Mucosa of stomach (tissue), 1 donor: ENCODE measurements around the gene FOXRED1.
"Not testable (repeated sequence)": the region's sequence is repeated elsewhere in the genome, so short reads cannot be mapped to it uniquely, and the experiment has no call there.

Experiments
- H3K27me3 ChIP-seq: one replicate; pipeline ENCODE4 v1.7.0; 2013; ENCODE audit warnings: mild to moderate bottlenecking, low read length; ENCODE audit not compliant: control insufficient read depth, insufficient read depth
- H3K36me3 ChIP-seq: one replicate; pipeline ENCODE4 v1.7.0; 2013; ENCODE audit warnings: low read length; ENCODE audit not compliant: control insufficient read depth, insufficient read depth
- H3K4me1 ChIP-seq: one replicate; pipeline ENCODE4 v1.7.0; 2013; ENCODE audit warnings: mild to moderate bottlenecking, low read length; ENCODE audit not compliant: control insufficient read depth, insufficient read depth
- H3K4me3 ChIP-seq: one replicate; pipeline ENCODE4 v1.7.0; 2013; ENCODE audit warnings: low read length
- H3K9ac ChIP-seq: one replicate; pipeline ENCODE4 v1.7.0; 2013; ENCODE audit warnings: mild to moderate bottlenecking, low read length, moderate library complexity
- H3K9me3 ChIP-seq: one replicate; pipeline ENCODE4 v1.7.0; 2013; ENCODE audit warnings: mild to moderate bottlenecking, low read length, moderate library complexity; ENCODE audit not compliant: control insufficient read depth
- donor health status: Pancreatic carcinoma.

The FOXRED1 gene

DNA sequence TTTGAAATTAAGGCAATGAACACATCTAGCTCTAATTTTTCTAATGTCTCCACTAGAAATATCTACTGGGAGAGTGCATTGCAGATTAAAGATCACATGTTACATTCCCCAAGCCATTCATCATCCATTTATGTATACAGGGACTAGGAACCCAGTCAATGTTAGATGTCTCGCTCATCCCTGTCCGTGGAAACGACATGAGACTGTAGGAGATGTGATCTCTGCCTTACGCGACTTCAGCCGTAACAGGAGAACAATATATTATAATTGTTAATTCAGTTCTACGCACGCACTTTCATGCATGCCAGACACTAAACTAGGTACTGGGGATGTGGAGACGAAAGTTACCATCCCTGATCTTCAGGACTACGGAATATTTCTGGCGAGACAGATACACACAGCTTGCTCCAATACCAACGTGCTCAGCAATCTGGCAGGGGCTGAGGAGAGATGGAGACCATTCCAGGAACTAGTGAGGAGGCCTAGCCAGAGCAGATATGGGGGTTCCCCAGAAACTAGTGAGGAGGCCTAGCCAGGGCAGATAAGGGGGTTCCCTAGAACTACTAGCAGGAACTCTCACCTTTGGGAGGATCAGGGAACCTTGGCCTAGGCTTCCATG, 35.6 kb downstream of the FOXRED1 start:
- Histone ChIP-seq H3K27me3 (no peaks in the 10 kb centered on the region), H3K36me3 (no peaks in the 10 kb centered on the region), H3K4me1 (peaks cover 5% of the 10 kb centered on the region), H3K9ac (peak overlapping the region; percentile 90), H3K4me3 (peak overlapping the region; percentile 12), H3K9me3 (no peaks in the 10 kb centered on the region)

DNA sequence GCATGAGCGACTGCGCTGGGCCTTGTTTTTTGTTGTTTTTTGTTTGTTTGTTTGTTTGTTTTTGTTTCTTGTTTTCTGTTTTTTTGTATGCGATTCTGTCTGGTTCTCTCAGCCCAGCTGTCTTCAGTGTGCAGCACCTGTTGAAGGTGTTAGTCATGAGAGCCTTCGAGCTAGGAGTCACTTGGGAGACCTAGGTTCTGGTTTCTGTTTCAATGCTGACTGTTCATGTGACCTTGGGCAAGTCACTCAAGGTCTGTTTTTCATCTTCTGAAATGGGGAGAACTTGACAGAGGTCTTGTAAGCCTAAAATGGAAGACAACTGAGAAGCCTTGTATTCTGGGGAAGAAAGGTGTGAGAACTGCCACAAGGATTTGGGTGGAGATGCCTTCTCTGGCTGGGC, 36.7 kb downstream of the FOXRED1 start:
- Histone ChIP-seq H3K9me3 (no peaks in the 10 kb centered on the region), H3K9ac (no peak overlapping the region)

DNA sequence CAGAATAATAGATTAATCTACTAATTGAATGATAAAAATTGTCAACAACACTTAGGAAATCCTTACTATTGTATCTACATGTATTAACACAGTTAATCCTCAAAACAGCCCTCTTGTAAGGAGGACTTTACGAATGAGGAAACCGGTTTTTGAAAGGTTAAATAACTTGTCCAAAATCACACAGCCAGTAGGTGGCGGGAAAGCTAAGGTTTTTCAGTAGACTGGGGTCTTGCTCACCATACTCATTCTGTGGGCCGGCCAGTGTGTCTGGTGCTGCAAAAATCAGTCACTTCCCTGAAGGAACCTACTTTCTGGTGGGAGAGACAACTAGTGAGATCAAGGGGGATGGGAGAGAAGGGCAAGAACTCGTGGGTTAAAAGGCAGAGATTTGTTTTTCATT, 38.8 kb downstream of the FOXRED1 start:
- Histone ChIP-seq H3K27me3 (no peaks in the 10 kb centered on the region), H3K4me3 (no peak overlapping the region), H3K4me1 (peaks cover 15% of the 10 kb centered on the region), H3K36me3 (no peaks in the 10 kb centered on the region), H3K9me3 (no peaks in the 10 kb centered on the region), H3K9ac (no peak overlapping the region)

More for the DNA sequence above, 36.7 kb downstream of the FOXRED1 start:
- H3K27me3 ChIP-seq, result no peaks in the 10 kb centered on the region
- no peak overlapping the region for H3K4me3 ChIP-seq
- no peaks in the 10 kb centered on the region for H3K36me3 ChIP-seq
- peaks cover 11% of the 10 kb centered on the region for H3K4me1 ChIP-seq

DNA sequence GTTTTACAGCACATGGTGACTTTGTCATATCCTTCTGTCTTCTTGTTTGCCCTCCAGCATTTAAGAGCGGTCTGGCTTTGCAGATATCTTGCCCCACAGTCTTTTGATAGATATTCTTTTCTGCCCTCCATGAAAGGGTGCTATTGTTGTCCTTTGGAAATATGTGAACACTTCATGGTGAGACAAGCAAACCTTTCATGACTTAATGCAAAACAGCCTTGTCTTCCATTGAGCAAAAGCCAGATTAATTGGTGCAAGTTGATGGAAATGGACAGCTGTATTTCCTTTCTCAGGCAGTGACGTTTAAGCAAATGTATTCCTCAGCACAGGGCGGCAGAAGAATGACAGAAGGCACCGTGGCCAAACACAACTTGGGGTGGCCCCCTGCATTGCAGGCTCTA, 39.3 kb downstream of the FOXRED1 start:
- peaks cover 21% of the 10 kb centered on the region for H3K4me1 ChIP-seq
- no peaks in the 10 kb centered on the region for H3K27me3 ChIP-seq
- no peak overlapping the region for H3K9ac ChIP-seq
- H3K4me3 ChIP-seq, result no peak overlapping the region
- H3K36me3 ChIP-seq, result no peaks in the 10 kb centered on the region
- H3K9me3 ChIP-seq, result no peaks in the 10 kb centered on the region

DNA sequence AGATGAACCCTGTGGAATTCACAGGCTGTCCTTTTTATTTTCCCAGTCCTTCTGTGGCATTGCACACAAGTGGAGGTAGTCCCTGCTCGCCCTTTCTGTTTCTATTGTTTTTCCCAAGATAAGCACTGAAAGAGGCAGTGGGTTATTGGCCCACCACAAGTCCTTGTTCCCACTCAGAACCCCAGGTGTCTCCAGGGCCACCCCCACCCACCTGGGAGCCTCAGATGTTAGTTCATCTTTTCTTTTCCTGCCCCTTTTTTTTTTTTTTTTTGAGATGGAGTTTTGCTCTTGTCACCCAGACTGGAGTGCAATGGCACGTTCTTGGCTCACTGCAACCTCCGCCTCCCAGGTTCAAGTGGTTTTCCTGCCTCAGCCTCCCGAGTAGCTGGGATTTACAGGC, 39.8 kb downstream of the FOXRED1 start:
- not testable (repeated sequence) for H3K27me3 ChIP-seq, H3K9me3 ChIP-seq, H3K4me3 ChIP-seq, H3K36me3 ChIP-seq, H3K9ac ChIP-seq
- peaks cover 24% of the 10 kb centered on the region for H3K4me1 ChIP-seq

DNA sequence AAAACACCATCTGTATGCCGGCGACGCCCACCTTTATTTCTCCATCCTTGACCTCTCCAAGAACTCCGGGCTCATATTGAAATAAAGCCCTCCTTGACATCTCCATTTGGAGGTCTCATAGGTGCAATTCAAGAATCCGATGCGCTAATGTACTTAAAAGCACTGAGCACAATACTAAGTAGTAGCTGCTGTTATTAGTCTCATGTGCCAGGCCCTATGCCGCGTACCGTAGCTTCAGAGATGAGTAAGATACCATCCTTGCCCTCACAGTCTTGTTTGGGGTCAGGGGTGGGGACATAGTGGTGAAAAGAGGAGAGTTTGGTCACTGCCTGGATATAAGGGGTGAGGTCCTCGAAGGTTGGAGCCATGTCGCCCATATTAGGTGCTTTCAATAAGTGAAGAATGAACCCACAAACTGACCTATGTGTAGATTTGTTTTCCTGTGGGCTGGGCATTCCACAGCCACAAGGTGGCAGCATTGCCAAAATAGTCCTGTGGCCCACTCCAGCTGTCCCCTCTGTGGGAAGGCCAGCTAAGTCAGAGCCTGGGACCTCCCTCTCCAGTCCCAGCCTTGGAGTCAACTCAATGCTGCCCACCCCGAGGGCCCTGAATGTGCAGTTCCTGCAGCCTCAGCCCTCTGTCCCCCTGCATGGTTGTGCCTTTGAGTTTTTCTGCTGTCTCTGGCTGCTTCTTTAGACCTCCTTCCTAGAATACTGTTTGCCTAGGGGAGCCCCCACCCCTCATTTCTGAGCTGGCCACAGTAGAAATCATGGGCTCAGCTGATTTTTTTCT, 41.4 kb downstream of the FOXRED1 start:
- H3K4me1 ChIP-seq, result peaks cover 19% of the 10 kb centered on the region
- H3K9me3 ChIP-seq, result no peaks in the 10 kb centered on the region
- H3K9ac ChIP-seq, result no peak overlapping the region
- no peaks in the 10 kb centered on the region for H3K36me3 ChIP-seq
- H3K4me3 ChIP-seq, result no peak overlapping the region
- H3K27me3 ChIP-seq, result no peaks in the 10 kb centered on the region

DNA sequence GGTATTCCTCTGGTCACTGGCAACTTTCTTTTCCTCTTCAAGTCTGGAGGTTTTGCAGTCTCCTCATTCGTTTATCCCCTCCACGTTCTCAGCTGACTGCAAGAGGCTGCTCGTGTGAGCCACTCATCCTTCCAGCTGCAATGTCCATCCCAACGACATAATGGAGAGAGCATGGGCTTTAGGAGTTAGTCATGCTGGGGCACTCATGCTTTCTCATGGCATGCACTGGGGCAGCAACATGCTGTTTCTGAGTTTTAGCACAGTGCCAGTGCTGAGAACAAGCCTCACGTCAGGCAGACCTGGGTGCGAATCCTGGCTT, 42.0 kb downstream of the FOXRED1 start:
- no peak overlapping the region for H3K9ac ChIP-seq
- no peaks in the 10 kb centered on the region for H3K36me3 ChIP-seq
- no peaks in the 10 kb centered on the region for H3K9me3 ChIP-seq
- H3K4me3 ChIP-seq, result no peak overlapping the region
- H3K27me3 ChIP-seq, result no peaks in the 10 kb centered on the region
- peaks cover 19% of the 10 kb centered on the region for H3K4me1 ChIP-seq

DNA sequence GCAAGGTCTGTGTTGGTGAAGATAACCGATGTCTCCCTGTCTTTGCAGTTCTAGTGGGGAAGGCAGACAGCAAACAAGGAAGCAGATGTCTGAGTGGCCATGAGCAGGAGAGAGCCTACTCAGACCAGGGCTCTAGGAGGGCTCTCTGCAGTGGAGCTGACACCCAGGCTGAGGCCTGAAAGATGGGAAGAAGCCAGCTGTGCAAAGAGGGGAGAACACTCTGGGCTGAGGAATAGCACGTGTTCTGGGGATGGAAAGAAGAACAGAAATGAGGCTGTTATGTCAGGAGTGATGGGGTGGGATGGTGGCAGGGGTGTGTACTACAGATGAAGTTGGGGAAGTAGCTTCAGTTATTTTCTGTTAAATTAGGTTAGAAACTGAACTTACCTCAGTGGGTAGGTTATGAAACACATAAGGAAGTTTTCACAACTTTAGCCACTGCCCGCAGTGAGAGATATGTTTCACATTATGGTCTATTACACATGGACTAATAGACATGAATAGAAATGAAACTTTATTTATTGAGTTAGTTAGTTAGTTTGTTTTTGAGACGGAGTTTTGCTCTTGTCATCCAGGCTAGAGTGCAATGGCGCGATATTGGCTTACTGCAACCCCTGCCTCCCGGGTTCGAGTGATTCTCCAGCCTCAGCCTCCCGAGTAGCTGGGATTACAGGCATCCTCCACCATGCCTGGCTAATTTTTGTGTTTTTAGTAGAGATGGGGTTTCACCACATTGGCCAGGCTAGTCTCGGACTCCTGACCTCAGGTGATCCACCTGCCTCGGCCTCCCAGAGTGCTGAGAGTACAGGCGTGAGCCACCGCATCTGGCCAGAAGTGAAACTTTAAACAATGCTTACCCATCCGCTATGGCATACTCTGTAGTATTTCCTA, 42.7 kb downstream of the FOXRED1 start:
- no peaks in the 10 kb centered on the region for H3K36me3 ChIP-seq
- H3K4me1 ChIP-seq, result peaks cover 19% of the 10 kb centered on the region
- no peak overlapping the region for H3K4me3 ChIP-seq
- H3K27me3 ChIP-seq, result no peaks in the 10 kb centered on the region
- H3K9ac ChIP-seq, result no peak overlapping the region
- no peaks in the 10 kb centered on the region for H3K9me3 ChIP-seq

DNA sequence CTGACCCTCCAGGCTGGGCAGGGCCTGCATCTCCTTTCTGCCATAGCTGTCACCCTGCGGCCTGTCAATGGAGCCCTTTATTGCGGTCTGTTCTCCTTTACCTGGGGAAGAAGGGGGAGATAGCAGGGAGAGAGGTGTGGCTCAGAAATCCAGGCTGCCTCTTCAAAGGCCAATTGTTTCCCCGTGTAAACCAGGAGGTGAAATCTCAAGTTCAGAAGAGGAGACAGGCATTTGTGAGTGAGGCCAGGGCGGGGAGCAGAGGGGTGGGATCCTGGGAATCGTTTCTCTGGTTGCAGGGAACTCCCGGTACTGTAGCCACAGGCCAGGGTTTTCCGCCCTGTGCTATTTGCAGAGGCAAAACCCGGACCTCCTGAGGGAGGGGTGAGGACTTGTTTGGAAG, 44.0 kb downstream of the FOXRED1 start:
- Histone ChIP-seq H3K9me3 (no peaks in the 10 kb centered on the region), H3K9ac (no peak overlapping the region)

DNA sequence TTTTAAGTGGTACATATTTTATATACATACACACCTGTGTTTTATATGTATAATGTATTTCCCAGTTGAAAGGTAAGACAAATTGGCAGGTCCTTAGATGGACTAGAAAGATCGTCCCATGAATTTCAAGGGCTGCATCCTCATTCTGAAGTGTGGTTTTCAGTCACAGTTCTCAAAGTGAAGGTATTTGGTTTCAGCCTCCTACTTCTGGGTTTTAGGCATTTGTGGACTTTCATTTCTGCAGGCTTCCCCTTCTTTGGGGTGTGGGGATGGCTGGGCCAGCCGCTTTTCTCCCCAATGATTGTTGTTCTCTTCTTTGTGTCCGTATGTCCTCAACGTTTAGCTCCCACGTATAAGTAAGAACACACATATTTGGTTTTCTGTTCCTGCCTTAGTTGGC, 44.9 kb downstream of the FOXRED1 start:
- H3K4me3 ChIP-seq, result no peak overlapping the region
- no peaks in the 10 kb centered on the region for H3K9me3 ChIP-seq
- no peaks in the 10 kb centered on the region for H3K36me3 ChIP-seq
- peaks cover 32% of the 10 kb centered on the region for H3K4me1 ChIP-seq
- H3K27me3 ChIP-seq, result no peaks in the 10 kb centered on the region
- no peak overlapping the region for H3K9ac ChIP-seq

More for the DNA sequence above, 44.0 kb downstream of the FOXRED1 start:
- Histone ChIP-seq H3K27me3 (no peaks in the 10 kb centered on the region), H3K36me3 (no peaks in the 10 kb centered on the region), H3K4me3 (no peak overlapping the region), H3K4me1 (peaks cover 27% of the 10 kb centered on the region)

DNA sequence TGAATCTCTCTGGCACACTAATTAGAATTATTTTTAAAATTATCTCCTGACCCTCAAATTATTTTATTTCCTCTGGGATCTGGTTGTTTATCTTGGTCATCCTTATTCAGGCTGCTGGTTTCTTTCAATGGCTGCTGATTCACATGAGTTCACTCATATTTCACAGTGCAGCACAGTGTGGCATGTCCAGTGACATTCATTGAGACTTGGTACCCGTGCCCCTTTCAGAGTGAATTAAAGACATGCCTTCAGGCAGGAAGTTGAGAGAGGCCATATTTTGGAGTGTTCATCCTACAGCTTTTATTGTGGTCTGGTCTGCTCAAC, 48.4 kb downstream of the FOXRED1 start:
- no peaks in the 10 kb centered on the region for H3K36me3 ChIP-seq
- H3K4me1 ChIP-seq, result peaks cover 25% of the 10 kb centered on the region
- H3K9ac ChIP-seq, result no peak overlapping the region
- no peaks in the 10 kb centered on the region for H3K27me3 ChIP-seq
- H3K4me3 ChIP-seq, result no peak overlapping the region
- no peaks in the 10 kb centered on the region for H3K9me3 ChIP-seq
